Measurements from ENCODE around the gene GLI3. TPM values are rescaled to one million over a fixed set of nuclear protein-coding genes. Genes with fewer than 3 reads are reported as not detected.

GLI3 gene
- total and polyA plus RNA-seq, 12 donors = 1.1 to 18.0 (median 4.6) TPM

DNA sequence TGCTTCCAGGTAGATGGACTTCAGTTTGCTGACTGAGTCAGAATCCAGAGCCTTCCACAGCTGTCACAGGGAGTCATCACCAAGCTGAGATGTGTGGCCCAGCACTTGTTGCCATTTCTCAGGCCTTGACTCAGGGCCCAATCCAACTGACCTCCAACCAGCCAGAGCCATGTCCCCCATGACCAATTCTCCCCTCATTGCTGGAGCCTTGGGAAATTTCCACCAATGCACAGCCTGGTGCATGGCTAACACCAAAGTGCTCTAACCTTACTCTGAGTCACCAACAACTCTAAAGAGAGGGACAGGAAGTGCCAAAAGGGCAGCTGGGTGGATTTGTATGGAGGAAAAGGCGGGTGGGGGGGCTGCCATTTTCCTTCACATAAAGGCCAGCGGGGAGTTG, 13.4 kb upstream of the GLI3 start:
- intact Hi-C loops (cut with DNase I) = no loop called here
- no peak for DNase-seq
- no peak overlapping the region for H3K27ac ChIP-seq
- H3K36me3 ChIP-seq (replicated peaks in 1 of 2) = no peaks in the 10 kb centered on the region
- H3K9me3 ChIP-seq (replicated peaks in 1 of 3) = no peaks in the 10 kb centered on the region
- no peak overlapping the region for H3K4me3 ChIP-seq
- 84 to 90% (median 87%) methylated on average over 2 of the region's 2 CpGs for WGBS, 4 donors
- TF ChIP-seq POLR2A (IDR thresholded peaks at IDR 0.05) = no peak
- TF ChIP-seq, protein P1, sequence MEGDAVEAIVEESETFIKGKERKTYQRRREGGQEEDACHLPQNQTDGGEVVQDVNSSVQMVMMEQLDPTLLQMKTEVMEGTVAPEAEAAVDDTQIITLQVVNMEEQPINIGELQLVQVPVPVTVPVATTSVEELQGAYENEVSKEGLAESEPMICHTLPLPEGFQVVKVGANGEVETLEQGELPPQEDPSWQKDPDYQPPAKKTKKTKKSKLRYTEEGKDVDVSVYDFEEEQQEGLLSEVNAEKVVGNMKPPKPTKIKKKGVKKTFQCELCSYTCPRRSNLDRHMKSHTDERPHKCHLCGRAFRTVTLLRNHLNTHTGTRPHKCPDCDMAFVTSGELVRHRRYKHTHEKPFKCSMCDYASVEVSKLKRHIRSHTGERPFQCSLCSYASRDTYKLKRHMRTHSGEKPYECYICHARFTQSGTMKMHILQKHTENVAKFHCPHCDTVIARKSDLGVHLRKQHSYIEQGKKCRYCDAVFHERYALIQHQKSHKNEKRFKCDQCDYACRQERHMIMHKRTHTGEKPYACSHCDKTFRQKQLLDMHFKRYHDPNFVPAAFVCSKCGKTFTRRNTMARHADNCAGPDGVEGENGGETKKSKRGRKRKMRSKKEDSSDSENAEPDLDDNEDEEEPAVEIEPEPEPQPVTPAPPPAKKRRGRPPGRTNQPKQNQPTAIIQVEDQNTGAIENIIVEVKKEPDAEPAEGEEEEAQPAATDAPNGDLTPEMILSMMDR (IDR thresholded peaks at IDR 0.05) = no peak
- H3K27me3 ChIP-seq = no peaks in the 10 kb centered on the region
- no peaks in the 10 kb centered on the region for H3K4me1 ChIP-seq (replicated peaks in 1 of 2)

DNA sequence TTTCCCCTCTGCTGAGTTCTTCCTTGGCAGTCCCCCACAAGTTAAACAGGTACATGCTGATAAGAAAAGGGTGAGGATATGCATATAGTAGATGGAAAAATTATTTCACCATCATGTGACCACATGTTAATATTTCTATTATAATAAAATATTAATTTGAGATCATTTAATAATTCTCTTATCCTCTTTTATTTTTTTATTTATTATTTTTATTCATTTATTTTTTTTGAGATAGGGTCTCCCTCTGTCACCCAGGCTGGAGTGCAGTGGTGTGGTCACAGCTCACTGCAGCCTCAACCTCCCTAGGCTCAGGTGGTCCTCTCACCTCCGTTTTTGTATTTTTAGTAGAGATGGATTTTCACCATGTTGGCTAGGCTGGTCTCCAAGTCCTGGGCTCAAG, 11.6 kb upstream of the GLI3 start:
- no peaks in the 10 kb centered on the region for H3K9me3 ChIP-seq (replicated peaks in 1 of 3)
- no peak overlapping the region for H3K4me3 ChIP-seq
- no peak for TF ChIP-seq POLR2A (IDR thresholded peaks at IDR 0.05)
- TF ChIP-seq, protein P1 (IDR thresholded peaks at IDR 0.05) = no peak
- H3K27ac ChIP-seq = no peak overlapping the region
- no peaks in the 10 kb centered on the region for H3K4me1 ChIP-seq (replicated peaks in 1 of 2)
- intact Hi-C loops (cut with DNase I) = no loop called here
- WGBS, 4 donors = 79 to 93% (median 82%) methylated on average over 1 of the region's 1 CpG
- no peaks in the 10 kb centered on the region for H3K27me3 ChIP-seq
- H3K36me3 ChIP-seq (replicated peaks in 1 of 2) = no peaks in the 10 kb centered on the region
- DNase-seq = no peak

DNA sequence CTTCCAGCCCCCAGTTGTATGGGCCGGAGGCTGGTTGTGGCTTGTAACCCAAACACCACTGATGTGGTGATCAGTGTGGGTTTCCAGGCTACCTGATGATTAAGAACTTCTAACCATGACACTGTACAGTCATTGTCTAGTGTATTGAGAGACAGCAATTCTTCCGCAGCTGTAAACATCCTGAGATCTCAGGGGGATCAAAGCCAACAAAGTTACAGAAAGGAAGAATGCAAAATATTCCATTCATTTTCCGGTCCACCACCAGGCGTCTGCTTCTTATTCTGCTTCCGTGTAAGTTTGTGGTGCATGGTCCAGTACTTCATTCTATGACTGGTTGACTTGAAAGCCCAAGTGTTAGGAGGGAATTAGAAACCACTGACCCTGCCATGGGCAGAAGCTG, 10.3 kb upstream of the GLI3 start:
- TF ChIP-seq POLR2A (IDR thresholded peaks at IDR 0.05) = no peak
- TF ChIP-seq, protein P1 (IDR thresholded peaks at IDR 0.05) = no peak
- WGBS, 4 donors = 74 to 82% (median 76%) methylated on average over 5 of the region's 5 CpGs

DNA sequence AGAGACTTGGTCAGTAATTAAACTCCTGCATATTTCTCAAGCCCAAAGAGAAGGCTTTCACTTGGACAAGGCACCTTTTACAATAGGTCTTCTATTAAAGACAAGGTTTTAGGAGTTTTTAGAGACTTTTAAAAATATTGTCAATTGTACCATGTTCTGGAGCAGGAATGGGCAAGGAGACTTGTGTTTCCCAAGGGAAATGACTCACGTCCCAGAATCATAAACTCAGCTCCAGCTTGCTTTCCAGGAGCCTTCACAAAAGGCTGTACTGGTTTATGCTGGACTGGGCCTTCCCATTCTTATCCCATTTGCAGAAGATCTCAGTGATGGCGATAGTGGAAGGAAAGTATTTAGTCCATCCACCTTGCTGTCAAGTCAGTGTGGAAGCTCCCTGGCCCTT, 7.8 kb upstream of the GLI3 start:
- H3K9me3 ChIP-seq (replicated peaks in 1 of 3) = no peaks in the 10 kb centered on the region
- H3K36me3 ChIP-seq (replicated peaks in 1 of 2) = no peaks in the 10 kb centered on the region
- H3K27ac ChIP-seq = no peak overlapping the region
- intact Hi-C loops (cut with DNase I) = no loop called here
- WGBS, 4 donors = 63 to 86% (median 83%) methylated on average over 2 of the region's 2 CpGs
- TF ChIP-seq, protein P1 (IDR thresholded peaks at IDR 0.05) = no peak
- TF ChIP-seq POLR2A (IDR thresholded peaks at IDR 0.05) = no peak
- DNase-seq = no peak
- no peaks in the 10 kb centered on the region for H3K4me1 ChIP-seq (replicated peaks in 1 of 2)
- H3K4me3 ChIP-seq = no peak overlapping the region
- no peaks in the 10 kb centered on the region for H3K27me3 ChIP-seq

More for the DNA sequence above, 10.3 kb upstream of the GLI3 start:
- DNase-seq = no peak
- H3K36me3 ChIP-seq (replicated peaks in 1 of 2) = no peaks in the 10 kb centered on the region
- H3K4me1 ChIP-seq (replicated peaks in 1 of 2) = no peaks in the 10 kb centered on the region
- H3K9me3 ChIP-seq (replicated peaks in 1 of 3) = no peaks in the 10 kb centered on the region
- no peak overlapping the region for H3K4me3 ChIP-seq
- H3K27me3 ChIP-seq = no peaks in the 10 kb centered on the region
- intact Hi-C loops (cut with DNase I) = no loop called here
- H3K27ac ChIP-seq = no peak overlapping the region

Measured in adrenal gland (tissue), 12 donors.